ENCODE results near the gene PTPRH.

DNA sequence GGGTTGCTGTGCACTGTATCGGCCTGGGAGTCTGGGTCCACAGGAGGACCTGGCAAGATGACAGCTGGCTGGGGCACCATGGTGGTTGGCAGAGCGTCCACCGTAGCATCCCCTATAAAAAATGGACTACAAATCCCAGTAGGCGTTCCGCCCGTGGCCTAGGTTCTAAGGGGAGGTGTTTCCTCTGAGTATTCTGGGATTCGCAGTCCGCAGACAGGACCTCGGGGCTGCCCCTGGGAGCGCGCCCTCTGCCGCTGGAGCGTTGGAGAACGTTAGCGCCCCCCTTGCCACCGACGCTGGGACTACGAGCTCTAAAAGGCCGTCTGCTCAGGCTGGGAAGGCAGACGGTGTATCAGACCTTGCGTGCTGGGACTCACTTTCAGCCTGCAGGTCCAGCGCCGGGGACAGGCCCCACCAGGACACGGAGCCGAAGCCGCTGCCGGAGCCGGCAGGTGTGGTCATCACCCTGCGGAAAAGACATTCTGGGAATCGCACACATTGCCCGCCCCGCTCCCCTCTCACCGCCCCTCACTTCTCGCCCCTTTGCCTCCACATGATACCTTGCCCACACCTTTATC, 43.3 kb downstream of the PTPRH start:
- TF ChIP-seq POLR2A (IDR thresholded peaks at IDR 0.05), result no peak
- TF ChIP-seq, protein P1, sequence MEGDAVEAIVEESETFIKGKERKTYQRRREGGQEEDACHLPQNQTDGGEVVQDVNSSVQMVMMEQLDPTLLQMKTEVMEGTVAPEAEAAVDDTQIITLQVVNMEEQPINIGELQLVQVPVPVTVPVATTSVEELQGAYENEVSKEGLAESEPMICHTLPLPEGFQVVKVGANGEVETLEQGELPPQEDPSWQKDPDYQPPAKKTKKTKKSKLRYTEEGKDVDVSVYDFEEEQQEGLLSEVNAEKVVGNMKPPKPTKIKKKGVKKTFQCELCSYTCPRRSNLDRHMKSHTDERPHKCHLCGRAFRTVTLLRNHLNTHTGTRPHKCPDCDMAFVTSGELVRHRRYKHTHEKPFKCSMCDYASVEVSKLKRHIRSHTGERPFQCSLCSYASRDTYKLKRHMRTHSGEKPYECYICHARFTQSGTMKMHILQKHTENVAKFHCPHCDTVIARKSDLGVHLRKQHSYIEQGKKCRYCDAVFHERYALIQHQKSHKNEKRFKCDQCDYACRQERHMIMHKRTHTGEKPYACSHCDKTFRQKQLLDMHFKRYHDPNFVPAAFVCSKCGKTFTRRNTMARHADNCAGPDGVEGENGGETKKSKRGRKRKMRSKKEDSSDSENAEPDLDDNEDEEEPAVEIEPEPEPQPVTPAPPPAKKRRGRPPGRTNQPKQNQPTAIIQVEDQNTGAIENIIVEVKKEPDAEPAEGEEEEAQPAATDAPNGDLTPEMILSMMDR (IDR thresholded peaks at IDR 0.05), result peak in 2 of 3 experiments; percentile 15 to 30

Measured in testis (tissue), 2 donors.